Measurements from ENCODE around the gene HIP1R. TPM values are rescaled to one million over a fixed set of nuclear protein-coding genes. Genes with fewer than 3 reads are reported as not detected.

HIP1R gene
- total and polyA plus RNA-seq, 2 experiments from 2014 or later, result 7.6 to 16.3 TPM

GRCh38 chr12:122839907-122840554 lies 4.8 kb downstream of the HIP1R start:
- no peak overlapping the region for H3K4me3 ChIP-seq
- H3K27ac ChIP-seq, result no peak overlapping the region
- WGBS, 2 experiments (ENCODE audit: low coverage in 1 of 2, low lambda C conversion rate in 2 of 2, missing lambda C conversion rate in 2 of 2), result 90 to 93% methylated on average over 18 of the region's 18 CpGs
- in situ Hi-C loops (cut with MboI), result no loop called here
- H3K9me3 ChIP-seq (ENCODE audit: low read depth), result no peaks in the 10 kb centered on the region
- H3K36me3 ChIP-seq (ENCODE audit: low read depth), result no peaks in the 10 kb centered on the region
- TF ChIP-seq EZH2 (IDR thresholded peaks at IDR 0.05; ENCODE audit: insufficient read depth, poor library complexity, severe bottlenecking) (no peak), EZH2phosphoT487 (IDR thresholded peaks at IDR 0.05; ENCODE audit: insufficient read depth, low read depth) (no peak)
- peak; percentile 22 for DNase-seq
- H3K9ac ChIP-seq, result no peak overlapping the region
- H2AFZ ChIP-seq, result no peak overlapping the region
- H3K4me1 ChIP-seq (ENCODE audit: insufficient read depth), result peaks cover 29% of the 10 kb centered on the region
- no peaks in the 10 kb centered on the region for H3K9me2 ChIP-seq (ENCODE audit: insufficient read depth)
- H3K27me3 ChIP-seq (replicated peaks; ENCODE audit: insufficient read depth), result no peaks in the 10 kb centered on the region
- H3K4me2 ChIP-seq (ENCODE audit: unreplicated experiment), result no peak overlapping the region
- H4K20me1 ChIP-seq (ENCODE audit: insufficient read depth), result no peaks in the 10 kb centered on the region
- H3K79me2 ChIP-seq (ENCODE audit: insufficient read depth), result peaks cover 17% of the 10 kb centered on the region
- peaks cover 7% of the 10 kb centered on the region; the same call in 1 of the 2 replicates for H3F3A ChIP-seq (ENCODE audit: insufficient read depth)

- H3K79me2 ChIP-seq (ENCODE audit: insufficient read depth), result peaks cover 17% of the 10 kb centered on the region
- no peaks in the 10 kb centered on the region for H3K9me3 ChIP-seq (ENCODE audit: low read depth)
- H3K27me3 ChIP-seq (replicated peaks; ENCODE audit: insufficient read depth), result no peaks in the 10 kb centered on the region
- peaks cover 7% of the 10 kb centered on the region; the same call in 1 of the 2 replicates for H3F3A ChIP-seq (ENCODE audit: insufficient read depth)
- 86 to 89% methylated on average over 21 to 26 of the region's 26 CpGs for WGBS, 2 experiments (ENCODE audit: low coverage in 1 of 2, low lambda C conversion rate in 2 of 2, missing lambda C conversion rate in 2 of 2)
- DNase-seq, result peak; percentile 41
- H3K9me2 ChIP-seq (ENCODE audit: insufficient read depth), result no peaks in the 10 kb centered on the region
- H2AFZ ChIP-seq, result no peak overlapping the region
- in situ Hi-C loops (cut with MboI), result no loop called here
- no peak for TF ChIP-seq EZH2phosphoT487 (IDR thresholded peaks at IDR 0.05; ENCODE audit: insufficient read depth, low read depth)
- 0 out of 2 replicates have a peak overlapping the region, but pooled peaks have one; percentile 20 for H3K9ac ChIP-seq
- no peak overlapping the region for H3K4me3 ChIP-seq
- H4K20me1 ChIP-seq (ENCODE audit: insufficient read depth), result no peaks in the 10 kb centered on the region
- H3K27ac ChIP-seq, result peak overlapping the region; percentile 57
- H3K4me2 ChIP-seq (ENCODE audit: unreplicated experiment), result peak overlapping the region; percentile 71
- H3K4me1 ChIP-seq (ENCODE audit: insufficient read depth), result peaks cover 29% of the 10 kb centered on the region
- H3K36me3 ChIP-seq (ENCODE audit: low read depth), result no peaks in the 10 kb centered on the region
Measured at GRCh38 chr12:122840580-122841513, 5.6 kb downstream of the HIP1R start.

GRCh38 chr12:122841544-122842321 lies 6.5 kb downstream of the HIP1R start:
- H3K4me3 ChIP-seq, result no peak overlapping the region
- H2AFZ ChIP-seq, result no peak overlapping the region
- H3K27me3 ChIP-seq (replicated peaks; ENCODE audit: insufficient read depth), result no peaks in the 10 kb centered on the region
- H3K9ac ChIP-seq, result 0 out of 2 replicates have a peak overlapping the region, but pooled peaks have one; percentile 20
- no peaks in the 10 kb centered on the region for H3K9me3 ChIP-seq (ENCODE audit: low read depth)
- in situ Hi-C loops (cut with MboI), result no loop called here
- peak; percentile 90 for DNase-seq
- H3K36me3 ChIP-seq (ENCODE audit: low read depth), result no peaks in the 10 kb centered on the region
- peaks cover 7% of the 10 kb centered on the region; the same call in 1 of the 2 replicates for H3F3A ChIP-seq (ENCODE audit: insufficient read depth)
- TF ChIP-seq EZH2phosphoT487 (IDR thresholded peaks at IDR 0.05; ENCODE audit: insufficient read depth, low read depth) (no peak), EZH2 (IDR thresholded peaks at IDR 0.05; ENCODE audit: insufficient read depth, poor library complexity, severe bottlenecking) (no peak)
- H3K4me1 ChIP-seq (ENCODE audit: insufficient read depth), result peaks cover 24% of the 10 kb centered on the region
- WGBS, 2 experiments (ENCODE audit: low coverage in 1 of 2, low lambda C conversion rate in 2 of 2, missing lambda C conversion rate in 2 of 2), result 64 to 66% methylated on average over 23 of the region's 23 CpGs
- H3K9me2 ChIP-seq (ENCODE audit: insufficient read depth), result no peaks in the 10 kb centered on the region
- H3K79me2 ChIP-seq (ENCODE audit: insufficient read depth), result peaks cover 17% of the 10 kb centered on the region
- no peaks in the 10 kb centered on the region for H4K20me1 ChIP-seq (ENCODE audit: insufficient read depth)
- H3K4me2 ChIP-seq (ENCODE audit: unreplicated experiment), result peak overlapping the region; percentile 71
- H3K27ac ChIP-seq, result peak overlapping the region; percentile 57

Data from GM23248 (cell line).